GM12873 (cell line): ENCODE results near the gene CCDC8.

Source experiments
- CTCF ChIP-seq: IDR thresholded peaks from 2 replicates; pipeline ENCODE4 v1.5.1; 2012; ENCODE audit warnings: low read depth, mild to moderate bottlenecking, moderate library complexity, low read length, control low read depth; ENCODE audit not compliant: insufficient read depth; ENCODE audit errors: missing control alignments

CCDC8 gene, protein sequence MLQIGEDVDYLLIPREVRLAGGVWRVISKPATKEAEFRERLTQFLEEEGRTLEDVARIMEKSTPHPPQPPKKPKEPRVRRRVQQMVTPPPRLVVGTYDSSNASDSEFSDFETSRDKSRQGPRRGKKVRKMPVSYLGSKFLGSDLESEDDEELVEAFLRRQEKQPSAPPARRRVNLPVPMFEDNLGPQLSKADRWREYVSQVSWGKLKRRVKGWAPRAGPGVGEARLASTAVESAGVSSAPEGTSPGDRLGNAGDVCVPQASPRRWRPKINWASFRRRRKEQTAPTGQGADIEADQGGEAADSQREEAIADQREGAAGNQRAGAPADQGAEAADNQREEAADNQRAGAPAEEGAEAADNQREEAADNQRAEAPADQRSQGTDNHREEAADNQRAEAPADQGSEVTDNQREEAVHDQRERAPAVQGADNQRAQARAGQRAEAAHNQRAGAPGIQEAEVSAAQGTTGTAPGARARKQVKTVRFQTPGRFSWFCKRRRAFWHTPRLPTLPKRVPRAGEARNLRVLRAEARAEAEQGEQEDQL

DNA sequence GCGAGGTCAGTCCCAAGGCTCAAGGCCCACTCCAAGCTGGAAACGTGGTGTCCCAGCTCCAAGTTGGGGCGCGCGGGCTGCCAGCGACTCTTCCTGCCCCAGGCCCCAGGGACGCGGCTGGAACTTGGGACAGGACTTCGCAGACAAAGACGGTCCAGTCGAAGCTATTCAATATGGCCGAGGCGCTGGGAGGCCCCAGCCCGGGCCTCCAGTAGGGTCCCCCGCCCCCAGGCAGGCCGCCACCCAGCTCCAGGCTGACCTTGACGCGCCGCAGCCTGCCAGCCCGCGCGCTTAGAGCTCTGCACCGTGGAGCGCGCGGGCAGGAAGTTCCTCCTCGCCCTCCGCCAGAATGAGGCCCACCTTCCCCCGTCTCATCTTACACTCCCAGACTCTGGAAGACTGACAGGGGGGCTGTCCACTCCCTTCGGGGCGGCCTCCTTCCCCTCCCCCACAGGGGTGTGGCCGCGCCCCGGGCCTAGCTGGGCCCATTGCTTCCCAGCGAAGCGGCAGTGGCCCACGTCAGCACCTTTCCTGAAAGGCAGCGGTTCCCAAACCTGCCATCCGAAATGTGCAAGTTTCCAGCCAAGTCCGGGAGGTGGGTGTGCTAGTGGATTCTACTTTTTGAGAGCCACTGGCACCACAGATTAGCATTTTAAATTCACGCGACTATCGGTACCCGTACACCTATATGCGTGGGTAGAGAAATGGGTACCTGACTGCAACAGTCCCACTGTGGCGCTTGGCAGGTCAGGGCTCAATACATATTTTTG, at the start of gene CCDC8:
CCDC8 (minus strand) TSS at position 303 of the 770 bp plus-strand sequence. CDS start 754 bp downstream, outside the sequence.
- TF ChIP-seq CTCF = no peak

DNA sequence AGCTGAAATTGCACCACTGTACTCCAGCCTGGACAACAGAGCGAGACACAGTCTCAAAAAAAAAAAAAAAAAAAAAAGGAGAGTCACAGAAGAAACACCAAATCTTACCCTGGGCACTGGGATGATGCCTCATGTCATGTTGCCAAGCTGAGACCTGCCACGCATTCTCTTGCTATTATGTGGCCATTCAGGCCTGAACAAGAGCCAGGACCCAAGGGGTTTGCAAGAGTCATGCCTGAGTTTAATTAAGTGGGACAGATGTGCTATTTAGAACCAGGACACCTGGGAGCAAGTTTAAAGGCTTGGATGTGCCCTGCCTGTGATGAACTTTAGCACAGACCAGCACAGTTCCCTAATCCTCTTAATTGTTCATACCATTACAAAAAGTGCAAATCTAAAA, 48.2 kb upstream of the CCDC8 start:
- TF ChIP-seq CTCF = no peak

GRCh38 chr19:46460981-46461380, 47.6 kb upstream of the CCDC8 start:
- TF ChIP-seq CTCF = no peak

- TF ChIP-seq CTCF = no peak
Measured at GRCh38 chr19:46460055-46460454, 46.7 kb upstream of the CCDC8 start.

GRCh38 chr19:46456930-46457329, 43.6 kb upstream of the CCDC8 start:
- TF ChIP-seq CTCF = no peak

GRCh38 chr19:46454244-46454643, 40.9 kb upstream of the CCDC8 start:
- no peak for TF ChIP-seq CTCF

DNA sequence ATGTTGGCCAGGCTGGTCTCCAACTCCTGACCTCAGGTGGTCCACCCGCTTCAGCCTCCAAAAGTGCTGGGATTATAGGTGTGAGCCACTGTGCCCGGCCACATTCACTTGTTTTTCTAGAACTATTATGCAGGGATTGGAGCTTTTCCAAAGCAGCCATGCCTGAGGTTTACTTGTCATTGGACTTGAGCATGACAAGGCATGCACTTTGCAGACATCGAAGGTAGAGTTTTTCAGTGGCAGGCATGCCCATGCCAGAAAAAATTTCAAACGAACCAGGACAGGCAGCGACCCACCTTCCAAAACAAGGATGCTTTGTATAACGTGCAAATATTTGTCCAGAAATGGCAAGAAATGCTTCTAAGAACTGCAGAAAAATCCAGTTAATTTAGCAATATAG, 40.3 kb upstream of the CCDC8 start:
- no peak for TF ChIP-seq CTCF
